ENCODE results near the gene MINDY4. TPM values are rescaled to one million over a fixed set of nuclear protein-coding genes. Genes with fewer than 3 reads are reported as not detected.

The MINDY4 gene
- total RNA-seq, 3 donors from 2014 or later (not counting 1 experiment from before 2014, with no cell fraction given): 1.1 to 1.7 (median 1.1) TPM

DNA sequence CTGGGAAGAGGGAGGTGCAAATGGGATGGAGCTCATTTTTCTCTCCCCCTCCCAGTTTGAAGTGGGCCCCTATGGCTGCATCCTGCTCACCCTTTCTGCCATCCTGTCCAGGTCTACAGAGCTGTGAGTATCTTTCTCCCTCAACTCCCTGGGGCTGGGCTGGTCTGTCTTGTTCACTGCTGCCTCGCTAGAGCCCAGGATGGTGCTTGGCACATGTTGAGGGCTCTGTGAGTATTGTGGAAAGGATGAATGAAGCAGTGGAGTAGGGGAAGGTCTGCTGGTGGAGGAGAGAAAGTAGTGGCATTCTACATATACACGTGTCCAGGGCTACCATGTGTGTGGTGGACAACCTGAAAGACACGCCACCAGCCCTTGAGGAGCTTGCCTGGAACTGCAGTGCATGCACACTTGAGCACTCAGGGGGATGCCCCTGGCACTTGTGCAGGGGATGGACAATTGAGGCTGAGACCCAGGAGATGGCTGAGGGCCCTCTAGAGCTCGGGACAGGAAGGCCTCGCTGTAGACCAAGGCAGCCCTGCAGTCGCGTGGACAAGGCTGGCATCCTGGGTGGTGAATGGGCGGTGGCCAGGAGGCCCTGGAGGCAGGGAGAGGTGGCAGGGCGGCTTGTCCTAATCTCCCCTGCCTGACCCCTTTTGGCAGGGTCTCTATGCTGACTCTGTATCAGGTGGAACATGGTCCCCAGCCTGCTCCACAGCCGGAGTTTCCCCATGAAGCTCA is 88.2 kb downstream of the MINDY4 start:
- Histone ChIP-seq H3K4me1 (ENCODE audit: control insufficient read depth, insufficient read depth, low read length) (no peaks in the 10 kb centered on the region), H3K36me3 (ENCODE audit: control insufficient read depth, insufficient read depth, low read length) (no peaks in the 10 kb centered on the region), H3K4me3 (ENCODE audit: low read length) (no peak overlapping the region), H3K9me3 (ENCODE audit: control insufficient read depth, insufficient read depth, low read length) (no peaks in the 10 kb centered on the region), H3K27me3 (ENCODE audit: control insufficient read depth, insufficient read depth, low read length) (no peaks in the 10 kb centered on the region), H3K27ac (ENCODE audit: low read length) (no peak overlapping the region)
- Mint-ChIP-seq H3K27me3 (ENCODE audit: low read depth in 2 of 2) (no peaks in the 10 kb centered on the region), H3K36me3 (no peaks in the 10 kb centered on the region), H3K9me3 (no peaks in the 10 kb centered on the region), H3K4me3 (no peak overlapping the region), H3K4me1 (no peaks in the 10 kb centered on the region), H3K27ac (no peak overlapping the region)
- 94% methylated on average over 10 of the region's 10 CpGs for WGBS (ENCODE audit: insufficient coverage)
- intact Hi-C loops (cut with micrococcal nuclease): no loop called here
- TF ChIP-seq, protein P1, sequence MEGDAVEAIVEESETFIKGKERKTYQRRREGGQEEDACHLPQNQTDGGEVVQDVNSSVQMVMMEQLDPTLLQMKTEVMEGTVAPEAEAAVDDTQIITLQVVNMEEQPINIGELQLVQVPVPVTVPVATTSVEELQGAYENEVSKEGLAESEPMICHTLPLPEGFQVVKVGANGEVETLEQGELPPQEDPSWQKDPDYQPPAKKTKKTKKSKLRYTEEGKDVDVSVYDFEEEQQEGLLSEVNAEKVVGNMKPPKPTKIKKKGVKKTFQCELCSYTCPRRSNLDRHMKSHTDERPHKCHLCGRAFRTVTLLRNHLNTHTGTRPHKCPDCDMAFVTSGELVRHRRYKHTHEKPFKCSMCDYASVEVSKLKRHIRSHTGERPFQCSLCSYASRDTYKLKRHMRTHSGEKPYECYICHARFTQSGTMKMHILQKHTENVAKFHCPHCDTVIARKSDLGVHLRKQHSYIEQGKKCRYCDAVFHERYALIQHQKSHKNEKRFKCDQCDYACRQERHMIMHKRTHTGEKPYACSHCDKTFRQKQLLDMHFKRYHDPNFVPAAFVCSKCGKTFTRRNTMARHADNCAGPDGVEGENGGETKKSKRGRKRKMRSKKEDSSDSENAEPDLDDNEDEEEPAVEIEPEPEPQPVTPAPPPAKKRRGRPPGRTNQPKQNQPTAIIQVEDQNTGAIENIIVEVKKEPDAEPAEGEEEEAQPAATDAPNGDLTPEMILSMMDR (IDR thresholded peaks at IDR 0.05): no peak
- ATAC-seq: no peak
- no peak for DNase-seq

GRCh38 chr7:30859940-30860496 is 88.8 kb downstream of the MINDY4 start:
- Histone ChIP-seq H3K36me3 (ENCODE audit: control insufficient read depth, insufficient read depth, low read length) (no peaks in the 10 kb centered on the region), H3K27me3 (ENCODE audit: control insufficient read depth, insufficient read depth, low read length) (no peaks in the 10 kb centered on the region), H3K4me1 (ENCODE audit: control insufficient read depth, insufficient read depth, low read length) (no peaks in the 10 kb centered on the region), H3K4me3 (ENCODE audit: low read length) (no peak overlapping the region), H3K27ac (ENCODE audit: low read length) (no peak overlapping the region), H3K9me3 (ENCODE audit: control insufficient read depth, insufficient read depth, low read length) (no peaks in the 10 kb centered on the region)
- intact Hi-C loops (cut with micrococcal nuclease): no loop called here
- Mint-ChIP-seq H3K36me3 (no peaks in the 10 kb centered on the region), H3K4me1 (no peaks in the 10 kb centered on the region), H3K4me3 (no peak overlapping the region), H3K27ac (no peak overlapping the region), H3K27me3 (ENCODE audit: low read depth in 2 of 2) (no peaks in the 10 kb centered on the region), H3K9me3 (no peaks in the 10 kb centered on the region)
- no peak for DNase-seq
- 92% methylated on average over 13 of the region's 13 CpGs for WGBS (ENCODE audit: insufficient coverage)
- TF ChIP-seq, protein P1 (IDR thresholded peaks at IDR 0.05): no peak
- ATAC-seq: no peak

- no peaks in the 10 kb centered on the region for H3K36me3 ChIP-seq (ENCODE audit: control insufficient read depth, insufficient read depth, low read length)
- Mint-ChIP-seq H3K27ac (no peak overlapping the region), H3K36me3 (no peaks in the 10 kb centered on the region), H3K9me3 (no peaks in the 10 kb centered on the region), H3K4me3 (no peak overlapping the region), H3K4me1 (no peaks in the 10 kb centered on the region), H3K27me3 (ENCODE audit: low read depth in 2 of 2) (no peaks in the 10 kb centered on the region)
- no peak overlapping the region for H3K27ac ChIP-seq (ENCODE audit: low read length)
- TF ChIP-seq, protein P1 (IDR thresholded peaks at IDR 0.05): no peak
- H3K27me3 ChIP-seq (ENCODE audit: control insufficient read depth, insufficient read depth, low read length): no peaks in the 10 kb centered on the region
- H3K4me1 ChIP-seq (ENCODE audit: control insufficient read depth, insufficient read depth, low read length): no peaks in the 10 kb centered on the region
- H3K9me3 ChIP-seq (ENCODE audit: control insufficient read depth, insufficient read depth, low read length): no peaks in the 10 kb centered on the region
- intact Hi-C loops (cut with micrococcal nuclease): no loop called here
- WGBS (ENCODE audit: insufficient coverage): 90% methylated on average over 7 of the region's 7 CpGs
- H3K4me3 ChIP-seq (ENCODE audit: low read length): no peak overlapping the region
- ATAC-seq: no peak
- DNase-seq: no peak
Measured at GRCh38 chr7:30861612-30862011, 90.4 kb downstream of the MINDY4 start.
